GM20000 (cell line): ENCODE results near the gene SLC39A5.

Experiments
- DNase-seq: peaks from one replicate; pipeline ENCODE4 v3.0.0; 2012; ENCODE audit warnings: low spot score
- TF ChIP-seq, protein P1 (sequence below): IDR thresholded peaks from 2 replicates; pipeline ENCODE4 v1.5.1; 2012; ENCODE audit warnings: mild to moderate bottlenecking, control low read depth; ENCODE audit errors: extremely low read depth, missing control alignments

The SLC39A5 gene

DNA sequence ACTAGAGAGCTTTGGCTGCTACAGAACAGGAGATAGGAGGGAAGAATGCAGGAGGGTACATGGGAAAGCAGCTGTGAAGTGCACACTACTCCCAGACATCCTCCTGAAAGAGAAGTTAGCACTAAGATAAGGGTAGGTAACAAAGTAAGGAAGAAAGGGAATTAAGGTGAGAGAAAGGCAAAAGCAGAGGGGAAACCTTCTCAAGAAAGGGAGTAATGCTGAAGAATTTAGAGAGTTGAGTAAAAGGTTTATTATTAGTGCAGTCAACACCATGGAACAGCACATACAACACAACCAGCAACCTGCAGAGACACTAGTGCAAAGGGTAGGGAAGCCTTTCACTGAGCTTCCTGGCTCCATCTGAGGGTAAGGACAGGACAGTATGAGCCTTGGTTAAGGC is 25.6 kb upstream of the SLC39A5 start:
- TF ChIP-seq, protein P1, sequence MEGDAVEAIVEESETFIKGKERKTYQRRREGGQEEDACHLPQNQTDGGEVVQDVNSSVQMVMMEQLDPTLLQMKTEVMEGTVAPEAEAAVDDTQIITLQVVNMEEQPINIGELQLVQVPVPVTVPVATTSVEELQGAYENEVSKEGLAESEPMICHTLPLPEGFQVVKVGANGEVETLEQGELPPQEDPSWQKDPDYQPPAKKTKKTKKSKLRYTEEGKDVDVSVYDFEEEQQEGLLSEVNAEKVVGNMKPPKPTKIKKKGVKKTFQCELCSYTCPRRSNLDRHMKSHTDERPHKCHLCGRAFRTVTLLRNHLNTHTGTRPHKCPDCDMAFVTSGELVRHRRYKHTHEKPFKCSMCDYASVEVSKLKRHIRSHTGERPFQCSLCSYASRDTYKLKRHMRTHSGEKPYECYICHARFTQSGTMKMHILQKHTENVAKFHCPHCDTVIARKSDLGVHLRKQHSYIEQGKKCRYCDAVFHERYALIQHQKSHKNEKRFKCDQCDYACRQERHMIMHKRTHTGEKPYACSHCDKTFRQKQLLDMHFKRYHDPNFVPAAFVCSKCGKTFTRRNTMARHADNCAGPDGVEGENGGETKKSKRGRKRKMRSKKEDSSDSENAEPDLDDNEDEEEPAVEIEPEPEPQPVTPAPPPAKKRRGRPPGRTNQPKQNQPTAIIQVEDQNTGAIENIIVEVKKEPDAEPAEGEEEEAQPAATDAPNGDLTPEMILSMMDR, result no peak
- no peak for DNase-seq

DNA sequence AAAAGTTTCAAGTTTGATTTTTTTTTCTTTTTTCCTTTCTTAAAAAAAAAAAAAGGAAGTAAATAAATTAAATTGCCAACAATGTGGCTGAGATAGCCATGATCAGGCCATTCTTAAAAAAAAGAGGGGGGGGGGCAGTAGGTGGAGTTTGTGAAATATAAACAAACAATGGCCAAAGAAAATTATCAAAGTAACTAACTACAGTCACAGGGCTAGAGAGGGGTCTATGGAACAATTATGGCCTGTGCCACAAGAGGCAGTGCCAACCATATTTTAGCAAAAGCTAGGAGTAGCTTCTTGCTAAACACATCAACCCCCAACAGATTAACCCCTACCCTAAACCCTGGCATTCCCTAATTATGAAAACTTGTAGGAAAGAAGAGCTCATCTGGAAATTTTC is 24.4 kb upstream of the SLC39A5 start:
- DNase-seq, result no peak
- TF ChIP-seq, protein P1, result no peak

DNA sequence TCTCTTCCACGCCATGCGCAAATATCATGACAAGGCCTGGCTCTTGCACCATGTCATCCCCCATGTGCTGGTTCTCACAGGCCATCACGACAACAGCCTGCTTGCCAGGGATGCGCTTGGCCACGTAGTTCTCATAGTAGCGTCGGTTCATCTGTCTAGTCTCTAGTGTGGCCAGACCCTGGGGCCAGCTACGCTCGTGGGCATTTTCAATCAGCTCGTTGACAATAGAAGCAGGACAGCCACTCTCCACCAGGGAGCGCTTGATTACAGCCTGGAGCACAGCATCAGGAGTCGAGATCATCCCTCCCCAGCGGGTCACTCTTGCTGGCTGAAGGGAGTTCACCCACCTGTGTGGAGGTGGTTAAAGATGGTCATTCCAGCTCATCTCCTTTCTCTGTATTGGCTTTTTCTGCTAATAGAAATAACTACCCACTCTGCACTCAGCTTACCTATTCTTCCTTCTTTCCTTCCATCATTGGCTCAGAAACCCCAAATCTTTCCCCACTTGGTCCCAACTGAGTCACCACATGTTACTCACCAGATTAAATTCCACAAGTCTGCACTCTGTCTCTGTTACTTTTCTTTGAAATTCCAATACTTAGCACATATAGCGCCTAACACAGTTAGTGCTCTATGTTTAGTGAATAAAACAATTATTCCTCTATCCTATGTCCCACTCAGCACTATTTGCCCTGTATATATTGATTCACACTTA is 23.2 kb upstream of the SLC39A5 start:
- TF ChIP-seq, protein P1, result peak; percentile 56
- no peak for DNase-seq

DNA sequence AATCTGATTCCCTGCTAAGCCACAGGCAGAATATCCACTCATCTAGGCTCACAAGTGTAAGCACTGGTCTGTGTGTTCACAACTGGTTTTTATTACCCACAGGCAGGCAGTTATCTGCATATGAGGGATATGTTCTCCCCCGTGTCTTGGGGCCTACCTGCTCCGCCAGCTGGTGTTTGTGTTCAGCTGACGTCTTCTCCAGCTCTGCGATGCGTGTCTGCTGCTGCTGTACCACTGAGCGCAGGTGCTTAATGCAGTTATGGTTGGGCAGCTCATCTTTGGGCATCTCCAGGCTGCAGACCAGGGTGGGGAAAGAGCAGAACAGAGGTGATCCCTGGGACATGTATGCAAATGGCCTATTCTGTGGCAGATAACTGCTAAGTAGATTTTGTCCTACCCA is 21.8 kb upstream of the SLC39A5 start:
- TF ChIP-seq, protein P1, result no peak
- DNase-seq, result no peak

DNA sequence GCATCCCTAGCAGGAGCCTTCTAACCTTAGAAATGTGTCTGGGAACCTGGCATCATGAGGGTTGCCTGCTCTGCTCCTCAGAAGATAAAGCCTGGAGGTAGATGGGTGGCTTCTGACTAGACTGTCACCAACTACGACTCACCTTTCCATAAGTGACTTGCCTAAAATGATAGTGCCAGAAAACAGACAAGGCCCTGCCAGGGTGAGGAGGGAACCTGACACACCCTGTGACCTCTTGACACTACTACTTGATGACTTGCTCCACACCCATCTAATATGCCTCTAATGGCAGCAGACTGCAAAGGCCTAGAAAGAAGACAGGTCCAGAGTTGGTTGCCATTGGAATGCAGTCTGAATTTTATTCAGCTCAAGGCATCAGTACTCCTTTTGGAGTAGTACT is 17.5 kb upstream of the SLC39A5 start:
- TF ChIP-seq, protein P1, result no peak
- DNase-seq, result no peak

DNA sequence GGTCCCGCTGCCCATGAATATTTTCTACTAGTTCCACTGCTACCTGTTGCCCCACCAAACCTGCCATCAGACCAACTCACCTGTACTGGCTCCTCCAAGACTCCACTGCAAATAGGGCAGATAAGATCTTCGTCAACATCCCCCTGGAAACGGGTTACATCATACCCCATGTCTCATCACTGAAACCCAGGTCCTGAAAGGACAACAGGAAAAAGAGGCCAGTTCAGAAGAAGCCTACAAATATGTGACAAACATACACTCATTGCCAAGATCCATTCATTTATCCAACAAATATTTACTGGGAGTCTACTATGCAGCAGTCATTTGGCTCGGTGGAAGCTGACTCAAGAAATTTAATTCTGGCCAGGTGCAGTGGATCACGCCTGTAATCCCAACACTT is 16.0 kb upstream of the SLC39A5 start:
- TF ChIP-seq, protein P1, result no peak
- DNase-seq, result no peak

DNA sequence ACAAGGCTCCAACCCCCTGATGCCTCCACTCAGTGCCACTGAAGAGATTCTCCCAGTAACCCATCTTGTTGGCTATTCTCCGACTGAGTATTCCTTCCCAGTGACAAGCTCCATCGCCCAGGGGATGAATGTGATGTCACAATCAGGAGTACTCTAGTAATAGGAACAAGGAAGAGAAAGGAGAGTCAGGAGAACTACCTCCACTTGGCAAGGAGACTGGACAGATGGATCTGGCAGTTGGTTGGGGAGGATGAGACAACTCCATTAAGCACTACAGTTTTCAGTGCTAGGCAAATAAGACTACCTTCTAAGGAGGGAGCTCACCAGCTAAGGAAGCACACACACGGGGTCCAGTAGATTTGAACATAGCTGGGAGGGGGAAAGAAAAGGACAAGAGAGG is 13.4 kb upstream of the SLC39A5 start:
- TF ChIP-seq, protein P1, result no peak
- DNase-seq, result no peak
